Liver (tissue), 9 donors: Measurements from ENCODE around the gene SLC5A5. TPM values are rescaled to one million over a fixed set of nuclear protein-coding genes. Genes with fewer than 3 reads are reported as not detected.

Source experiments
- DNase-seq: peaks from one replicate; pipeline ENCODE4 v3.0.0-alpha.2; 2017; ENCODE audit warnings: low spot score
- H3K27ac ChIP-seq, 2 donors: one replicate each; pipeline ENCODE4 v1.7.0; 2013; ENCODE audit warnings: inconsistent platforms in 2 of 2, low read length in 2 of 2, control low read depth in 1 of 2, low read depth in 1 of 2, mild to moderate bottlenecking in 1 of 2
- H3K27me3 ChIP-seq, 4 donors: one replicate each; pipeline versions ENCODE4 v1.6.1 to v1.7.0; 2013; ENCODE audit warnings: low read length in 3 of 4, inconsistent platforms in 1 of 4, mild to moderate bottlenecking in 1 of 4, moderate library complexity in 1 of 4; ENCODE audit not compliant: control insufficient read depth in 4 of 4, insufficient read depth in 4 of 4
- H3K36me3 ChIP-seq, 4 donors: one replicate each; pipeline versions ENCODE4 v1.6.1 to v1.7.0; 2013; ENCODE audit warnings: low read length in 3 of 4, mild to moderate bottlenecking in 3 of 4, low read depth in 1 of 4, moderate library complexity in 1 of 4; ENCODE audit not compliant: control insufficient read depth in 4 of 4, insufficient read depth in 3 of 4
- H3K4me1 ChIP-seq, 4 donors: one replicate each; pipeline versions ENCODE4 v1.6.1 to v1.7.0; 2013; ENCODE audit warnings: low read length in 3 of 4, mild to moderate bottlenecking in 3 of 4, moderate library complexity in 1 of 4; ENCODE audit not compliant: control insufficient read depth in 4 of 4, insufficient read depth in 4 of 4
- H3K4me3 ChIP-seq, 3 donors: one replicate each; pipeline versions ENCODE4 v1.6.1 to v1.7.0; 2013; ENCODE audit warnings: low read length in 3 of 3, control low read depth in 1 of 3, low read depth in 1 of 3, mild to moderate bottlenecking in 1 of 3
- H3K9ac ChIP-seq, 2 donors: one replicate each; pipeline ENCODE4 v1.7.0; 2013; ENCODE audit warnings: low read length in 2 of 2, mild to moderate bottlenecking in 2 of 2, moderate library complexity in 2 of 2, control low read depth in 1 of 2, low read depth in 1 of 2
- H3K9me3 ChIP-seq, 4 donors: one replicate each; pipeline versions ENCODE4 v1.6.1 to v1.7.0; 2013; ENCODE audit warnings: low read length in 3 of 4; ENCODE audit not compliant: control insufficient read depth in 4 of 4
- CTCF ChIP-seq: fragments of 150-350 bp; IDR thresholded peaks from 2 replicates; pipeline ENCODE4 v1.5.1; 2017; ENCODE audit warnings: improper control_type of control experiment, low read depth, low read length; ENCODE audit not compliant: missing input control
- EGR1 ChIP-seq, 2 donors: IDR thresholded peaks; 2 replicates each; pipeline ENCODE4 v1.6.1; 2016 to 2018; ENCODE audit warnings: antibody characterized with exemption in 2 of 2, low read depth in 2 of 2
- HNF4A ChIP-seq, 2 donors: conservative IDR thresholded peaks; 2 replicates each; pipeline ENCODE4 v1.6.1; 2016; ENCODE audit warnings: antibody characterized with exemption in 2 of 2, mild to moderate bottlenecking in 2 of 2
- HNF4G ChIP-seq: IDR thresholded peaks from 2 replicates; pipeline ENCODE4 v1.6.1; 2016; ENCODE audit warnings: antibody characterized with exemption
- JUND ChIP-seq, 2 donors: IDR thresholded peaks; 2 replicates each; pipeline ENCODE4 v1.6.1; 2016; ENCODE audit warnings: antibody characterized with exemption in 2 of 2
- NR2F2 ChIP-seq: IDR thresholded peaks from 2 replicates; pipeline ENCODE4 v1.6.1; 2016; ENCODE audit warnings: antibody characterized with exemption
- YY1 ChIP-seq: IDR thresholded peaks from 2 replicates; pipeline ENCODE4 v1.6.1; 2016; ENCODE audit warnings: antibody characterized with exemption, mild to moderate bottlenecking
- ZBTB33 ChIP-seq: IDR thresholded peaks from 2 replicates; pipeline ENCODE4 v1.6.1; 2016; ENCODE audit warnings: antibody characterized with exemption
- WGBS: extraction: QIAGEN DNeasy Blood & Tissue Kit; methylation state at CpG from one replicate; pipeline ENCODE4 v1.1.7; 2013; 5-methylcytosine and 5-hydroxymethylcytosine counted together
- polyA plus RNA-seq, 2 donors: library from polyadenylated mRNA; stranded (reverse) in 1 of 2; unstranded in 1 of 2; fragments of 200-250 nt in 1 of 2; fragments of >200 nt in 1 of 2; fragmentation: Nextera tagmentation in 1 of 2; extraction: Ambion mirVana in 1 of 2; gene quantifications; one replicate each; pipeline versions ENCODE4 v1.2.1 to v1.2.3, GENCODE V29; 2013 to 2015
- total RNA-seq, 2 donors: library from RNA; depleted of rRNA; stranded (reverse); fragments of >200 nt; gene quantifications; one replicate each; pipeline ENCODE4 v1.2.3, GENCODE V29; 2014
- TF ChIP-seq, protein P1 (sequence below): IDR thresholded peaks from 2 replicates; pipeline ENCODE4 v1.6.1; 2016; ENCODE audit warnings: antibody characterized with exemption, mild to moderate bottlenecking
- donor health status: healthy.
- donor health status: healthy.
- donor health status: healthy.
- donor health status: healthy.
- donor health status: healthy.

Gene SLC5A5
- total and polyA plus RNA-seq, 4 donors, result 0.09 TPM; not detected in 3

DNA sequence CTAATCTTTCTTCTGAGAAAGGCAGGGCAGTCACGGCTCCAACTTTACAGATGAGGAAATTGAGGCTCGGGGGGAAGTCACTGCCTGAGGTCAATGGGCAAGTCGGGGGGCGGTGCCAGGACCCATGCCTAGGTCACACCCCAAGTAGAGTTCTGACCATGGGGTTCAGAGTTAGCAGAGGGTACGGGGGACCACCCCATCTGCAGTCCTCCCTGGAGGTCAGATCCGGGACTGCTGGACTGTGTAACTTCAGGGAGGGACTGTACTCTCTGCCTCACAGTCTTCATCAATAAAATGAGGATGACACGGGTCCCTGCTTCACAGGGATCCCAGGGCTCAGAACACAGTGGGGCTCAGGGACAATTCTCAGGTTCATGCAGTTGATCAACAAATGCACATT lies 7.7 kb downstream of the SLC5A5 start (continued):
- TF ChIP-seq, protein P1, sequence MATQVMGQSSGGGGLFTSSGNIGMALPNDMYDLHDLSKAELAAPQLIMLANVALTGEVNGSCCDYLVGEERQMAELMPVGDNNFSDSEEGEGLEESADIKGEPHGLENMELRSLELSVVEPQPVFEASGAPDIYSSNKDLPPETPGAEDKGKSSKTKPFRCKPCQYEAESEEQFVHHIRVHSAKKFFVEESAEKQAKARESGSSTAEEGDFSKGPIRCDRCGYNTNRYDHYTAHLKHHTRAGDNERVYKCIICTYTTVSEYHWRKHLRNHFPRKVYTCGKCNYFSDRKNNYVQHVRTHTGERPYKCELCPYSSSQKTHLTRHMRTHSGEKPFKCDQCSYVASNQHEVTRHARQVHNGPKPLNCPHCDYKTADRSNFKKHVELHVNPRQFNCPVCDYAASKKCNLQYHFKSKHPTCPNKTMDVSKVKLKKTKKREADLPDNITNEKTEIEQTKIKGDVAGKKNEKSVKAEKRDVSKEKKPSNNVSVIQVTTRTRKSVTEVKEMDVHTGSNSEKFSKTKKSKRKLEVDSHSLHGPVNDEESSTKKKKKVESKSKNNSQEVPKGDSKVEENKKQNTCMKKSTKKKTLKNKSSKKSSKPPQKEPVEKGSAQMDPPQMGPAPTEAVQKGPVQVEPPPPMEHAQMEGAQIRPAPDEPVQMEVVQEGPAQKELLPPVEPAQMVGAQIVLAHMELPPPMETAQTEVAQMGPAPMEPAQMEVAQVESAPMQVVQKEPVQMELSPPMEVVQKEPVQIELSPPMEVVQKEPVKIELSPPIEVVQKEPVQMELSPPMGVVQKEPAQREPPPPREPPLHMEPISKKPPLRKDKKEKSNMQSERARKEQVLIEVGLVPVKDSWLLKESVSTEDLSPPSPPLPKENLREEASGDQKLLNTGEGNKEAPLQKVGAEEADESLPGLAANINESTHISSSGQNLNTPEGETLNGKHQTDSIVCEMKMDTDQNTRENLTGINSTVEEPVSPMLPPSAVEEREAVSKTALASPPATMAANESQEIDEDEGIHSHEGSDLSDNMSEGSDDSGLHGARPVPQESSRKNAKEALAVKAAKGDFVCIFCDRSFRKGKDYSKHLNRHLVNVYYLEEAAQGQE, result no peak
- TF ChIP-seq ZBTB33, result no peak

- Histone ChIP-seq H3K9ac (no peak overlapping the region), H3K9me3 (no peaks in the 10 kb centered on the region), H3K27me3 (no peaks in the 10 kb centered on the region), H3K27ac (no peak overlapping the region), H3K4me3 (no peak overlapping the region), H3K36me3 (no peaks in the 10 kb centered on the region), H3K4me1 (no peaks in the 10 kb centered on the region)
- WGBS, result 74% methylated on average over 7 of the region's 7 CpGs
- DNase-seq, result no peak
- no peak for TF ChIP-seq HNF4G
- TF ChIP-seq NR2F2, result no peak
- no peak for TF ChIP-seq ZBTB33
- no peak for TF ChIP-seq EGR1 (IDR thresholded peaks at IDR 0.05; ENCODE audit: low read depth in 2 of 2)
- no peak for TF ChIP-seq CTCF
- no peak for TF ChIP-seq JUND (IDR thresholded peaks at IDR 0.05)
- TF ChIP-seq YY1, result no peak
- no peak for TF ChIP-seq HNF4A (conservative IDR thresholded peaks at IDR 0.05)
Observed at GRCh38 chr19:17881701-17882100, 10.0 kb downstream of the SLC5A5 start.
